T47D (cell line): Measurements from ENCODE around the gene DCLRE1C.
A peak's percentile ranks its signal among the peaks of the same experiment; 100 is the strongest.
"Not testable (repeated sequence)": the region's sequence is repeated elsewhere in the genome, so short reads cannot be mapped to it uniquely, and the experiment has no call there.

ENCODE experiments used
- DNase-seq, 2 experiments: peaks; one replicate each; pipeline versions ENCODE4 v3.0.0 to v3.0.0-alpha.2; 2011 to 2012; ENCODE audit warnings: low read depth in 1 of 2, low spot score in 1 of 2
- JUND ChIP-seq: IDR thresholded peaks from 2 replicates; pipeline ENCODE4 v1.6.1; 2012; ENCODE audit warnings: low read depth
- in situ Hi-C: cut with HindIII; loops from 2 replicates; pipeline ENCODE4 v1.10.0; 2016; ENCODE audit warnings: low sequenced_read_pairs, low pct_unique_long_range_greater_than_20kb

The DCLRE1C gene

GRCh38 chr10:14926722-14927416, 27.0 kb downstream of the DCLRE1C start:
- in situ Hi-C loops: no loop called here

DNA sequence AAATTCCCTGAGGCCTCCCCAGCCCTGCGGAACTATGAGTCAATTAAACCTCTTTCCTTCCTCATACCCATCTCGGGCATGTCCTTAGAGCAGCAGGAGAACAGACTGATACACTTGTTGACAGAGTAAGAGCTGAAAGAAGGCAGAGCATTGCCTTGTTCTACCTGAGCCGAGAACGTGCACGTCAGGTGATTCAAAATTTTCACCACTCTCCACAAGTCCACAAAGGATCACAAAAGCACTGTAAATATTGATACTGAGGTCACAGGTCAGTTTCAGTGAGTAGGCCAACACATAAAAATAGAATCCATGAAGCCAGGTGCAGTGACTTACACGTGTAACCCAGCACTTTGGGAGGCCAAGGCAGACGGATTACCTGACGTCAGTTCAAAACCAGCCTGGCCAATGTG, 27.8 kb downstream of the DCLRE1C start:
- in situ Hi-C loops: no loop called here
- DNase-seq: no peak
- no peak for TF ChIP-seq JUND

More at GRCh38 chr10:14926722-14927416, 27.0 kb downstream of the DCLRE1C start:
- DNase-seq: no peak
- TF ChIP-seq JUND: no peak

DNA sequence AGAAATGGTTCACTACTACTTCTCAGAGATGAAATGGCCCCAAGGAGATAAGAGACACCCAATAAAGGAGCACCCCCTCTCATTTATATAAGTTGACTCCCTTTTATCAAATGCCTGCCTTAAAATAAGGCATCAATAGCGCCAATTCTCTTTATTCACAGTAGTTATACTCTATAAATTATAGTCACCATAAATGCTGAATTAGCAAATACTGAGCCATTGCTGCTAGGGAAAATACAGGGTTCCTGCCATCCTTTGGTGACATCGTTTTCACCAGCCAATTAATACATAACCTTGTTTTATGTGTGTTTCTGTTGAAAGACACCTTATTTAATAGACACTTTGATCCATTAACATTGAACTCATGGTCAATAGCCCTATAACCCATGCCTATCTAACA, 28.6 kb downstream of the DCLRE1C start:
- in situ Hi-C loops: no loop called here
- no peak for DNase-seq
- TF ChIP-seq JUND: no peak

DNA sequence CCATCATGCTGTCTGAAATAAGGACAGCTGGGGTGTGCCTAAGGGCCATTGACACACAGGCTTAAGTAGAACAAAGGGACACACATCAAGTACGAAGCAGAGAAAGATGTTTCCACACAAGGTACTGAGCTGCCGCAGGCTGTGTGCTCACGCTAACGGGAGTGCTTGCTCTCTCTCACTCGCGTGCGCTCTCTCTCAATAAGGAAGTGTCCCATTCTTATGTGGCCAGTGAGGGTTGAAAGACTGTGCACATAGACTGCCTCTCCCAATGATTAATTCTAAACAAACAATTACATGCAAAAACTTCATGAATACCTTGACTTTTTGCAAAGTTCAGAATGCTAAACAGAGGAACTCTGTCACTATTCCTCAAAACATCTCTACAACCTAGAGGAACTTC, 29.9 kb downstream of the DCLRE1C start:
- in situ Hi-C loops: no loop called here
- DNase-seq: no peak
- TF ChIP-seq JUND: no peak

- no peak for DNase-seq
- in situ Hi-C loops: no loop called here
- TF ChIP-seq JUND: no peak
Observed at GRCh38 chr10:14918964-14919363, 34.9 kb downstream of the DCLRE1C start.

DNA sequence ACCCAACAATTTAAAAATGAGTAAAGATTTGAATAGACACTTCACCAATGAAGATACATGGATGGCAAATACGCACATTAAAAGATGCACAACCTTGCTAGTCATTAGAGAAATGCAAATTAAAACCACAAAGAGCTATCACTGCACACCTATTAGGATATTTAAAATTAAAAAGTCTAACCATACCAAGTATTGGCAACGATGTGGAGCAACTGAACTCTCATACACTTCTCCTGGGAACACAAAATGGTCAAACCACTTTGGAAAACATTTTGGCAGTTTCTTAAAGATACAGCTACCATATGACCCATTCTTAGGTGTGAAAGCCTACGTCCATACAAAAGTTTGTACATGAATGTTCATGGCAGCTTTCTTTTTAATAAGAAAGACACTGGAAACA, 36.1 kb downstream of the DCLRE1C start:
- no peak for TF ChIP-seq JUND
- no peak for DNase-seq
- in situ Hi-C loops: no loop called here

DNA sequence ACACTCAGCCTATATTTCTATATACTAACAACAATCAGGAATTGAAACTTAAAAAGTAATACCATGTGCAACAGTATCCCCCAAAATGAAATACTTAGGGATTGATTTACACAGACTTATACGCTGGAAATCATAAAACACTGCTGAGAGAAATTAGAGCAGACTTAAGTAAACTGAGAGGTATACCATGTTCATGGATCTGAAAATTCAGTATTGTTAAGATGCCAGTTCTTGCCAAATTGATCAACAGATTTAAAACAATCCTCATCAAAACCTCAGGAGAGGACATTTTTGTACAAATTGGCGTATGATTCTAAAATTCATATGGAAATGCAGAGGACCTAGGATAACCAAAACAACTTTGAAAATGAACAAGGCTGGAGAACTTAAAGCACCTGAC, 37.3 kb downstream of the DCLRE1C start:
- no peak for DNase-seq

DNA sequence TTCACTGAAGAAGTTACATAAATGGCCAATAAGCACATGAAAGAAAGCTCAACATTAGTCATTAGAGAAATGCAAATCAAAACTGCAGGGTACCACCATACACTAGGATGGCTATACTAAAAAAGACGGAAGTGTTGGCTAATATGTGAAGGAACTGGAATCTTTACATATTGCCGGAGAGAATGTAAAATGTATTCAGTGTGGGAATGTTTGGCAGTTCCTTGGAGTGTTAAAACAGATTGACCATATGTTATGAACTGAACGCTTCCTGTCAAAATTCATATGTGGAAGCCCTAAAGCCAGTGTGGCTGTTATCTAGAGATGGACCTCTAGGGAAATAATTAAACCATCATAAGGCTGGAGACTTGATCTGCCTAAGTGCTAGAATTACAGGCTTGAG, 42.1 kb downstream of the DCLRE1C start:
- in situ Hi-C loops: no loop called here
- no peak for DNase-seq
- no peak for TF ChIP-seq JUND

More for the DNA sequence above, 37.3 kb downstream of the DCLRE1C start:
- in situ Hi-C loops: no loop called here
- no peak for TF ChIP-seq JUND

DNA sequence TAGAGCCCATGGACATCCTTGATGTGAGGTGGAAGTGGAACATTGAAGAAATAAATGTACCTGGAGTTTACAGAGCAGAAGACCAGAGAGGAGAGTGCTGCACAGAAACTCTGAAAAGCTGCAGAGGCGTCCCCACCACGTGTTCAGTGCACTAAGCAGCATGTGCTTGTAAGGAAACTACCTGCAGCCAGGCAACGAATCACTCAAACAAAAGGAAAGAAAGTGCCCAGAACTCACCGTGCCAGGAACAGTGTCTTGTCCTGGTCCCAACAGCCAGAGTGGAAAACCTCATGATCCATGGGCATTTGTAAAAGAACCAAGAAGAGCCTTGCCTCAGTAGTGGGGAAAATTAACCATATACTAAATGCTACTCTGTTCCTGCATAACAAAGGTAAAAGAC, 42.9 kb downstream of the DCLRE1C start:
- no peak for TF ChIP-seq JUND
- DNase-seq: no peak
- in situ Hi-C loops: no loop called here

- peak in 1 of 2 experiments; percentile 54 for DNase-seq
- in situ Hi-C loops: no loop called here
- peak; percentile 25; the same call in 1 of the 2 replicates for TF ChIP-seq JUND
Observed at GRCh38 chr10:14909101-14909500, 44.8 kb downstream of the DCLRE1C start.

- in situ Hi-C loops, DNase-seq: not testable (repeated sequence)
Observed at GRCh38 chr10:14907591-14907990, 46.3 kb downstream of the DCLRE1C start.

GRCh38 chr10:14906765-14907164, 47.1 kb downstream of the DCLRE1C start:
- in situ Hi-C loops: no loop called here
- no peak for DNase-seq
- TF ChIP-seq JUND: no peak

DNA sequence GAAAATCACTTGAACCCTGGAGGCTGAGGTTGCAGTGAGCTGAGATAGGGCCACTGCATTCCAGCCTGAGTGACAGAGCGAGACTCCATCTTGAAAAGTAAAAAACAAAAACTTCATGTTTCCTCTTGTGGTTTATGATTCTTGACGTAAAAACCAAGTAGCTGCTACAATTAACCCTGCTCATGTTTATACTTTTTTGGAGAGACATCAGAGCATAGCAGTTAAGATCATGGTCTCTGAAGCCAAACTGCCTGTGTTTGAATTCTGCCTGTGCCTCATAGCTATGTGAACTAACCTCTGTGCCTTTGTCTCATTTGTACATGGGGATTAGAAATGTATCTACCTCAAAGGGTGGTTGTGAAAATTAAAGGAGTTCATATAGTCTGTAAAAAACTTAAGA, 48.0 kb downstream of the DCLRE1C start:
- DNase-seq: no peak
- no peak for TF ChIP-seq JUND
- in situ Hi-C loops: no loop called here

DNA sequence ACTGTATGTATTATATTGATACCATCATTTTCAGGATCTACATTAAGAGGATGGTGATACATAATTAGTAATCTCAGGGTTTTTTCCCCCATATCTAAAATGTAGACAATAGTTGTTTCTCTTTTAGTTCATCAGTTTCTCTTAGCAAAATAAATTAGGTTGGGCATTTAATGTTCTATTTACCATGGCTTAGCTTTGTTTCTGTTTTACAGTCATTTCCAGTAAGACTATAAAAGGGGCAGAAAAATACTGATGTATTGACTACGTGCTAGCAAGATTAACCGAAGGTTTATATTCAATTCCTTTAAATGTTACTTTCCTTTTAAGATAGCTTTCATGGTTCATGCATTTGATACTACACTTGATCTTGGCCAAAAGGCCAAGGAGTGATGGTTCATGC, 49.0 kb downstream of the DCLRE1C start:
- no peak for TF ChIP-seq JUND
- in situ Hi-C loops: no loop called here
- DNase-seq: no peak
